H9 (cell line): ENCODE measurements around the gene JMJD1C. TPM values are rescaled to one million over a fixed set of nuclear protein-coding genes. Genes with fewer than 3 reads are reported as not detected.

Source experiments
- DNase-seq: peaks from one replicate; pipeline ENCODE4 v3.0.0-alpha.2; 2017
- H2AFZ ChIP-seq: one replicate; pipeline ENCODE4 v1.6.1; 2013; ENCODE audit warnings: mild to moderate bottlenecking, low read length, control low read depth, moderate library complexity
- H2AK5ac ChIP-seq: 2 replicates; pipeline ENCODE4 v1.6.1; 2013; ENCODE audit warnings: low read length, control low read depth, mixed read lengths; ENCODE audit not compliant: insufficient read length
- H2BK120ac ChIP-seq: one replicate; pipeline ENCODE4 v1.6.1; 2013; ENCODE audit warnings: low read depth, mild to moderate bottlenecking, low read length, control low read depth, inconsistent platforms; ENCODE audit not compliant: poor library complexity, severe bottlenecking
- H2BK12ac ChIP-seq: 2 replicates; pipeline ENCODE4 v1.6.1; 2013; ENCODE audit warnings: low read length, control low read depth, mixed read lengths, low read depth; ENCODE audit not compliant: insufficient read length
- H2BK15ac ChIP-seq: 2 replicates; pipeline ENCODE4 v1.6.1; 2013; ENCODE audit warnings: low read depth, low read length, control low read depth
- H2BK20ac ChIP-seq: one replicate; pipeline ENCODE4 v1.6.1; 2013; ENCODE audit warnings: low read depth, mild to moderate bottlenecking, low read length, control low read depth, inconsistent platforms; ENCODE audit not compliant: poor library complexity, severe bottlenecking
- H2BK5ac ChIP-seq: 2 replicates; pipeline ENCODE4 v1.6.1; 2013; ENCODE audit warnings: low read length, control low read depth, mixed read lengths; ENCODE audit not compliant: insufficient read length
- H3K14ac ChIP-seq: 2 replicates; pipeline ENCODE4 v1.6.1; 2013; ENCODE audit warnings: low read length, control low read depth; ENCODE audit not compliant: insufficient read depth
- H3K18ac ChIP-seq: 2 replicates; pipeline ENCODE4 v1.6.1; 2013; ENCODE audit warnings: low read depth, mild to moderate bottlenecking, mixed read lengths, low read length, control low read depth; ENCODE audit not compliant: insufficient read length
- H3K23ac ChIP-seq: 2 replicates; pipeline ENCODE4 v1.6.1; 2013; ENCODE audit warnings: low read length, control low read depth, mixed read lengths, low read depth; ENCODE audit not compliant: insufficient read length
- H3K23me2 ChIP-seq: 2 replicates; pipeline ENCODE4 v1.6.1; 2013; ENCODE audit warnings: low read depth, mild to moderate bottlenecking, mixed read lengths, low read length, control low read depth; ENCODE audit not compliant: insufficient read length, poor library complexity, severe bottlenecking
- H3K27ac ChIP-seq: 2 replicates; pipeline ENCODE4 v1.5.1; 2013; ENCODE audit warnings: low read length, control low read depth, mixed read lengths, low read depth; ENCODE audit not compliant: insufficient read length
- H3K27me3 ChIP-seq: 2 replicates; pipeline ENCODE4 v1.6.1; 2013; ENCODE audit warnings: low read length, control low read depth, inconsistent platforms; ENCODE audit not compliant: insufficient read depth
- H3K4ac ChIP-seq: 2 replicates; pipeline ENCODE4 v1.6.1; 2013; ENCODE audit warnings: low read depth, mild to moderate bottlenecking, control low read depth, inconsistent platforms, low read length, moderate library complexity
- H3K4me1 ChIP-seq: 2 replicates; pipeline ENCODE4 v1.6.1; 2013; ENCODE audit warnings: low read length, control low read depth, inconsistent platforms; ENCODE audit not compliant: insufficient read depth
- H3K4me2 ChIP-seq: 2 replicates; pipeline ENCODE4 v1.6.1; 2013; ENCODE audit warnings: low read length, control low read depth, mixed read lengths; ENCODE audit not compliant: insufficient read length, insufficient read depth
- H3K56ac ChIP-seq: 2 replicates; pipeline ENCODE4 v1.6.1; 2013; ENCODE audit warnings: low read depth, mild to moderate bottlenecking, mixed read lengths, low read length, control low read depth; ENCODE audit not compliant: insufficient read length
- H3K79me1 ChIP-seq: 2 replicates; pipeline ENCODE4 v1.6.1; 2013; ENCODE audit warnings: low read depth, mild to moderate bottlenecking, moderate library complexity, low read length, control low read depth, inconsistent platforms; ENCODE audit not compliant: insufficient read depth, poor library complexity, severe bottlenecking
- H3K79me2 ChIP-seq: 2 replicates; pipeline ENCODE4 v1.6.1; 2013; ENCODE audit warnings: low read length, control low read depth, inconsistent platforms; ENCODE audit not compliant: insufficient read depth
- H3K9ac ChIP-seq: 2 replicates; pipeline ENCODE4 v1.6.1; 2013; ENCODE audit warnings: low read length, control low read depth, mixed read lengths; ENCODE audit not compliant: insufficient read length; ENCODE audit errors: extremely low read depth
- H3K9me3 ChIP-seq: one replicate; pipeline ENCODE4 v1.6.1; 2013; ENCODE audit warnings: low read depth, low read length, inconsistent platforms; ENCODE audit not compliant: control insufficient read depth
- H3T11ph ChIP-seq: one replicate; pipeline ENCODE4 v1.6.1; 2013; ENCODE audit warnings: mild to moderate bottlenecking, low read length, control low read depth, inconsistent platforms
- H4K20me1 ChIP-seq: one replicate; pipeline ENCODE4 v1.6.1; 2013; ENCODE audit not compliant: control insufficient read depth, insufficient read length, insufficient read depth
- H4K5ac ChIP-seq: 2 replicates; pipeline ENCODE4 v1.6.1; 2013; ENCODE audit warnings: low read depth, mild to moderate bottlenecking, mixed read lengths, low read length, control low read depth; ENCODE audit not compliant: insufficient read length
- H4K8ac ChIP-seq: replicated peaks from 2 replicates; pipeline ENCODE4 v1.6.1; 2013; ENCODE audit warnings: low read length, control low read depth, mixed read lengths, low read depth; ENCODE audit not compliant: insufficient read length
- H4K91ac ChIP-seq: 2 replicates; pipeline ENCODE4 v1.6.1; 2013; ENCODE audit warnings: low read depth, mild to moderate bottlenecking, moderate library complexity, mixed read lengths, low read length, control low read depth; ENCODE audit not compliant: insufficient read length
- H3K27ac Mint-ChIP-seq, 3 experiments: 2 replicates in 2 of 3; 3 replicates in 1 of 3; pipeline ENCODE4 v1.8.0; 2020 to 2021; ENCODE audit warnings: mixed read lengths in 3 of 3, mild to moderate bottlenecking in 1 of 3, moderate library complexity in 1 of 3
- H3K27me3 Mint-ChIP-seq: 2 replicates; pipeline ENCODE4 v1.8.0; 2021; ENCODE audit warnings: low read depth, mild to moderate bottlenecking, moderate library complexity, mixed read lengths
- H3K36me3 Mint-ChIP-seq, 3 experiments: 2 replicates in 2 of 3; 3 replicates in 1 of 3; pipeline ENCODE4 v1.8.0; 2020 to 2021; ENCODE audit warnings: low read depth in 3 of 3, mixed read lengths in 3 of 3; ENCODE audit not compliant: insufficient read depth in 1 of 3
- H3K4me1 Mint-ChIP-seq, 2 experiments: 2 replicates each; pipeline ENCODE4 v1.8.0; 2020; ENCODE audit warnings: mixed read lengths in 2 of 2
- H3K4me3 Mint-ChIP-seq, 2 experiments: 2 replicates in 1 of 2; 3 replicates in 1 of 2; pipeline ENCODE4 v1.8.0; 2020 to 2021; ENCODE audit warnings: mild to moderate bottlenecking in 2 of 2, mixed read lengths in 2 of 2, moderate library complexity in 1 of 2
- H3K9me3 Mint-ChIP-seq, 2 experiments: 2 replicates in 1 of 2; 3 replicates in 1 of 2; pipeline ENCODE4 v1.8.0; 2020; ENCODE audit warnings: mild to moderate bottlenecking in 2 of 2, mixed read lengths in 2 of 2, moderate library complexity in 1 of 2
- CTCF ChIP-seq: fragments of 200-600 bp; sonication (generic); conservative IDR thresholded peaks from 3 replicates; pipeline ENCODE4 v1.8.0; 2021; ENCODE audit warnings: antibody characterized with exemption, mild to moderate bottlenecking
- WGBS: extraction: QIAGEN DNeasy Blood & Tissue Kit; methylation state at CpG from one replicate; pipeline ENCODE4 v1.1.7; 2013; ENCODE audit warnings: missing lambda C conversion rate, low lambda C conversion rate, mixed read lengths; ENCODE audit not compliant: insufficient read length; ENCODE audit errors: extremely low coverage; 5-methylcytosine and 5-hydroxymethylcytosine counted together
- total RNA-seq: library from RNA; stranded (reverse); gene quantifications from 2 replicates; pipeline ENCODE4 v1.2.1, GENCODE V29; 2021

The JMJD1C gene
- total RNA-seq, 1 experiment from 2014 or later, result 200 TPM

DNA sequence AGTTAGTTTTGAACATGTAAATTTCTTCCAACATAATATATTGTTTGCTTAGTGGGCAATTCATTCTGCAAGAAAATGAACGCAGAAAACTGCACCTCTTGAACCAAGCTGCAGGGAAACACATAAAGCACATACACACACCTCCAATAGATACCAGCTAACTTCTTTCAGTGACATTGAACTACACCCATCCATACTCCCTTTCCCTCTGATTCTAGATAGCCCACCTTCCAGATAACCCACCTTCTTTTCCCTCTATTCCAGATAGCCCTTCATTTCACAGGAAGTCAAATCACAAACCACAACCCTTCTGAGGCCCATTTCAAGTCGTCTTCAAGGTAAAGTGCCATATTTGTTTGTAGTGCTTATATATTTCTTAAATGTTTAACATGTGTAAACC is 304.2 kb downstream of the JMJD1C start:
- Histone ChIP-seq H3T11ph (no peak overlapping the region), H3K79me2 (no peaks in the 10 kb centered on the region), H4K8ac (no peak overlapping the region), H3K14ac (no peak overlapping the region), H3K4me1 (no peaks in the 10 kb centered on the region), H2AK5ac (no peak overlapping the region), H3K27ac (no peak overlapping the region), H3K4ac (no peak overlapping the region), H2BK12ac (no peak overlapping the region), H4K91ac (no peak overlapping the region), H2BK5ac (no peak overlapping the region), H3K27me3 (no peaks in the 10 kb centered on the region), H3K18ac (no peak overlapping the region), H3K9me3 (no peaks in the 10 kb centered on the region), H2BK120ac (no peak overlapping the region), H4K5ac (no peak overlapping the region), H3K79me1 (no peaks in the 10 kb centered on the region), H3K4me2 (no peak overlapping the region), H2BK15ac (no peak overlapping the region), H3K56ac (no peak overlapping the region), H2AFZ (no peak overlapping the region), H3K9ac (no peak overlapping the region), H4K20me1 (no peaks in the 10 kb centered on the region), H3K23me2 (no peaks in the 10 kb centered on the region), H2BK20ac (no peak overlapping the region), H3K23ac (no peak overlapping the region)
- H3K27ac Mint-ChIP-seq, result peak overlapping the region in 2 of 3 experiments; percentile 17 to 30; a peak in 3 of 7 replicates
- H3K4me3 Mint-ChIP-seq, result no peak overlapping the region
- peaks cover 4 to 5% of the 10 kb centered on the region in 2 experiments; a peak in 3 of 4 replicates for H3K4me1 Mint-ChIP-seq
- no peaks in the 10 kb centered on the region; a peak in 1 of 5 replicates for H3K9me3 Mint-ChIP-seq
- H3K36me3 Mint-ChIP-seq, result peaks cover 6 to 27% (median 11%) of the 10 kb centered on the region in 3 experiments; a peak in 5 of 7 replicates
- no peak for DNase-seq
- no peaks in the 10 kb centered on the region; the same call in 1 of the 2 replicates for H3K27me3 Mint-ChIP-seq
- no peak for TF ChIP-seq CTCF
- WGBS, result no CpG with 5 or more reads among the region's 2 CpGs
